GM23338 (cell line): ENCODE measurements around the gene PRLHR. TPM values are rescaled to one million over a fixed set of nuclear protein-coding genes. Genes with fewer than 3 reads are reported as not detected.

Experiments used
- ATAC-seq: fragments of 200-7000 bp; cut with Tn5 transposase; 3 replicates; pipeline ENCODE4 v1.9.1; 2020
- DNase-seq: peaks from one replicate; pipeline ENCODE4 v3.0.0-alpha.2; 2015; ENCODE audit warnings: low spot score
- H2AFZ ChIP-seq: fragments of 200-600 bp; sonication (generic); 2 replicates; pipeline ENCODE4 v1.8.0; 2016; ENCODE audit warnings: antibody characterized with exemption, mild to moderate bottlenecking, moderate library complexity
- H3F3A ChIP-seq: fragments of 200-600 bp; sonication (generic); replicated peaks from 2 replicates; pipeline ENCODE4 v1.8.0; 2017; ENCODE audit warnings: antibody characterized with exemption, mixed run types, low read depth
- H3K27ac ChIP-seq: fragments of 200-600 bp; sonication (generic); 2 replicates; pipeline ENCODE4 v1.6.1; 2016; ENCODE audit warnings: low read depth
- H3K27me3 ChIP-seq: fragments of 200-600 bp; sonication (generic); 2 replicates; pipeline ENCODE4 v1.8.0; 2016; ENCODE audit warnings: mild to moderate bottlenecking, mixed run types, moderate library complexity; ENCODE audit not compliant: insufficient read depth
- H3K36me3 ChIP-seq: fragments of 200-600 bp; sonication (generic); 2 replicates; pipeline ENCODE4 v1.8.0; 2016; ENCODE audit warnings: mild to moderate bottlenecking; ENCODE audit not compliant: insufficient read depth
- H3K4me1 ChIP-seq: fragments of 200-600 bp; sonication (generic); 2 replicates; pipeline ENCODE4 v1.8.0; 2016; ENCODE audit warnings: mild to moderate bottlenecking, moderate library complexity; ENCODE audit not compliant: insufficient read depth
- H3K4me2 ChIP-seq: fragments of 200-600 bp; sonication (generic); 2 replicates; pipeline ENCODE4 v1.7.1; 2017; ENCODE audit warnings: mixed run types
- H3K4me3 ChIP-seq: fragments of 200-600 bp; sonication (generic); 2 replicates; pipeline ENCODE4 v1.6.1; 2016; ENCODE audit warnings: mixed run types
- H3K79me2 ChIP-seq: fragments of 200-600 bp; sonication (generic); replicated peaks from 2 replicates; pipeline ENCODE4 v1.8.0; 2017; ENCODE audit warnings: mild to moderate bottlenecking; ENCODE audit not compliant: insufficient read depth
- H3K9me2 ChIP-seq: fragments of 200-600 bp; sonication (generic); 2 replicates; pipeline ENCODE4 v1.8.0; 2017; ENCODE audit not compliant: insufficient read depth
- H4K20me1 ChIP-seq: fragments of 200-600 bp; sonication (generic); replicated peaks from 2 replicates; pipeline ENCODE4 v1.8.0; 2017; ENCODE audit warnings: mild to moderate bottlenecking; ENCODE audit not compliant: insufficient read depth
- H3K27ac Mint-ChIP-seq: 2 replicates; pipeline ENCODE4 v1.8.0; 2020; ENCODE audit warnings: inconsistent platforms, mild to moderate bottlenecking, moderate library complexity, mixed read lengths
- H3K27me3 Mint-ChIP-seq: 3 replicates; pipeline ENCODE4 v1.8.0; 2022; ENCODE audit warnings: low read depth, mild to moderate bottlenecking, moderate library complexity, mixed read lengths, inconsistent platforms; ENCODE audit not compliant: insufficient read depth, poor library complexity
- H3K36me3 Mint-ChIP-seq: 3 replicates; pipeline ENCODE4 v1.8.0; 2021; ENCODE audit warnings: low read depth, mild to moderate bottlenecking, inconsistent platforms, moderate library complexity, mixed read lengths
- H3K4me1 Mint-ChIP-seq: 3 replicates; pipeline ENCODE4 v1.8.0; 2020; ENCODE audit warnings: mild to moderate bottlenecking, inconsistent platforms, mixed read lengths
- H3K4me3 Mint-ChIP-seq: 3 replicates; pipeline ENCODE4 v1.8.0; 2021; ENCODE audit warnings: moderate library complexity, mild to moderate bottlenecking, inconsistent platforms, mixed read lengths
- H3K9me3 Mint-ChIP-seq: 3 replicates; pipeline ENCODE4 v1.8.0; 2020; ENCODE audit warnings: moderate library complexity, mild to moderate bottlenecking, inconsistent platforms, mixed read lengths
- CREB1 ChIP-seq: fragments of 250-450 bp; sonication (Bioruptor Pico); IDR thresholded peaks from 2 replicates; pipeline ENCODE4 v1.5.0; 2020; ENCODE audit warnings: low read depth, mild to moderate bottlenecking, moderate library complexity
- CTCF ChIP-seq, 2 experiments: fragments of 200-600 bp in 1 of 2; sonication (generic) in 1 of 2; conservative IDR thresholded peaks; 2 replicates each; pipeline versions ENCODE4 v1.5.1 to v1.6.1; 2016 to 2017; ENCODE audit warnings: antibody characterized with exemption in 2 of 2, low read depth in 2 of 2, mild to moderate bottlenecking in 2 of 2, moderate library complexity in 1 of 2
- ETS1 ChIP-seq: IDR thresholded peaks from 2 replicates; pipeline ENCODE4 v1.6.1; 2016; ENCODE audit warnings: antibody characterized with exemption
- EZH2 ChIP-seq: fragments of 200-600 bp; sonication (generic); IDR thresholded peaks from one replicate; pipeline ENCODE4 v1.8.0; 2017; ENCODE audit warnings: antibody characterized with exemption, mild to moderate bottlenecking, low read depth; ENCODE audit not compliant: unreplicated experiment
- EZH2phosphoT487 ChIP-seq: fragments of 200-600 bp; sonication (generic); IDR thresholded peaks from one replicate; pipeline ENCODE4 v1.8.1; 2018; ENCODE audit warnings: antibody characterized with exemption; ENCODE audit not compliant: unreplicated experiment
- JUNB ChIP-seq: IDR thresholded peaks from one replicate; pipeline ENCODE4 v1.6.1; 2016; ENCODE audit warnings: antibody characterized with exemption; ENCODE audit not compliant: unreplicated experiment
- NANOG ChIP-seq: IDR thresholded peaks from 2 replicates; pipeline ENCODE4 v1.6.1; 2016; ENCODE audit warnings: antibody characterized with exemption, borderline replicate concordance
- POLR2AphosphoS5 ChIP-seq: IDR thresholded peaks from 2 replicates; pipeline ENCODE4 v1.6.1; 2016; ENCODE audit warnings: antibody characterized with exemption, low read depth
- REST ChIP-seq: IDR thresholded peaks from one replicate; pipeline ENCODE4 v1.6.1; 2018; ENCODE audit warnings: antibody characterized with exemption; ENCODE audit not compliant: unreplicated experiment
- STAT1 ChIP-seq: IDR thresholded peaks from one replicate; pipeline ENCODE4 v1.6.1; 2016; ENCODE audit warnings: antibody characterized with exemption; ENCODE audit not compliant: unreplicated experiment
- ZNF114 ChIP-seq: fragments of 250-450 bp; sonication (Bioruptor Pico); IDR thresholded peaks from 2 replicates; pipeline ENCODE4 v1.5.0; 2020; ENCODE audit warnings: mild to moderate bottlenecking, moderate library complexity
- ZNF331 ChIP-seq: fragments of 250-450 bp; sonication (Bioruptor Pico); IDR thresholded peaks from 2 replicates; pipeline ENCODE4 v1.5.0; 2020; ENCODE audit warnings: low read depth, mild to moderate bottlenecking, moderate library complexity
- ZNF462 ChIP-seq: fragments of 250-450 bp; sonication (Bioruptor Pico); IDR thresholded peaks from 2 replicates; pipeline ENCODE4 v1.5.0; 2020; ENCODE audit warnings: mild to moderate bottlenecking, moderate library complexity
- polyA plus RNA-seq: library from polyadenylated mRNA; unstranded; fragments of >200 nt; fragmentation: Nextera tagmentation; extraction: Ambion mirVana; gene quantifications from 2 replicates; pipeline ENCODE4 v1.2.1, GENCODE V29; 2016
- total RNA-seq: library from RNA; depleted of rRNA; stranded (reverse); fragments of >200 nt; shearing (Covaris generic); gene quantifications from 2 replicates; pipeline ENCODE4 v1.2.3, GENCODE V29; 2014

The PRLHR gene
- total and polyA plus RNA-seq, 2 experiments from 2014 or later = 0.24 TPM; not detected in 1

GRCh38 chr10:118624747-118625146 is 29.3 kb upstream of the PRLHR start:
- Histone ChIP-seq H3K4me3 (no peak overlapping the region), H3K36me3 (no peaks in the 10 kb centered on the region), H3K79me2 (no peaks in the 10 kb centered on the region), H3K4me1 (peaks cover 10% of the 10 kb centered on the region; the same call in 1 of the 2 replicates), H3K9me2 (no peaks in the 10 kb centered on the region), H3K4me2 (peak overlapping the region; percentile 62), H3K27me3 (no peaks in the 10 kb centered on the region), H3F3A (no peaks in the 10 kb centered on the region), H4K20me1 (no peaks in the 10 kb centered on the region), H2AFZ (no peak overlapping the region), H3K27ac (no peak overlapping the region)
- Mint-ChIP-seq H3K4me1 (peaks cover 12% of the 10 kb centered on the region), H3K4me3 (no peak overlapping the region), H3K27me3 (no peaks in the 10 kb centered on the region), H3K27ac (no peak overlapping the region), H3K36me3 (no peaks in the 10 kb centered on the region), H3K9me3 (no peaks in the 10 kb centered on the region)
- ATAC-seq (no peak), DNase-seq (no peak)
- TF ChIP-seq CTCF (conservative IDR thresholded peaks at IDR 0.05; ENCODE audit: low read depth in 2 of 2) = no peak
- TF ChIP-seq ZNF114 (CRISPR knock-in tag) = no peak
- no peak for TF ChIP-seq ETS1
- TF ChIP-seq EZH2 = no peak
- TF ChIP-seq STAT1 = no peak
- no peak for TF ChIP-seq JUNB
- no peak for TF ChIP-seq NANOG
- TF ChIP-seq POLR2AphosphoS5 = no peak
- TF ChIP-seq ZNF331 (CRISPR knock-in tag) = no peak
- TF ChIP-seq EZH2phosphoT487 = no peak
- no peak for TF ChIP-seq CREB1
- TF ChIP-seq REST = no peak
- no peak for TF ChIP-seq ZNF462
